GM12878 (cell line): ENCODE data around the gene HOXC9. TPM values are rescaled to one million over a fixed set of nuclear protein-coding genes. Genes with fewer than 3 reads are reported as not detected.

ENCODE experiments used
- ATAC-seq: fragments of 200-7000 bp; cut with Tn5 transposase; 3 replicates; pipeline ENCODE4 v1.9.1; 2020; ENCODE audit warnings: mild to moderate bottlenecking, moderate library complexity
- BruUV-seq: library from RNA; stranded (reverse); fragments of 400-500 nt; replicated peaks from 2 replicates; lab custom pipeline; 2021; lab: Mats Ljungman, UMichigan
- CTCF ChIA-PET: fragments of 300-600 bp; sonication (Branson Sonifier 250); formaldehyde crosslinking; extraction: SDS; loops from one replicate; lab custom pipeline; 2021; ENCODE audit warnings: inconsistent platforms; lab: Yijun Ruan, JAX
- POLR2A ChIA-PET: fragments of 350-600 bp; formaldehyde crosslinking; extraction: SDS; loops from one replicate; lab custom pipeline; 2021; ENCODE audit warnings: inconsistent platforms; lab: Charles Lee
- RAD21 ChIA-PET: fragments of 300-600 bp; sonication (Branson Sonifier 250); formaldehyde crosslinking; loops from one replicate; lab custom pipeline; 2023; ENCODE audit warnings: antibody characterized with exemption; ENCODE audit not compliant: unreplicated experiment; lab: Charles Lee
- SMC1A ChIA-PET: fragments of 300-600 bp; sonication (Branson Sonifier 250); formaldehyde crosslinking; loops from one replicate; lab custom pipeline; 2023; ENCODE audit not compliant: unreplicated experiment, uncharacterized antibody; lab: Charles Lee
- DNase-seq: peaks from one replicate; pipeline ENCODE4 v3.0.0-alpha.2; 2011; ENCODE audit warnings: low read depth, low spot score
- FAIRE-seq: peaks from 3 replicates; lab custom pipeline; 2011; peaks lifted over from hg19 to GRCh38; lab: Jason Lieb, UNC
- H2AFZ ChIP-seq: 2 replicates; pipeline ENCODE4 v1.6.0; 2011; ENCODE audit warnings: low read depth, low read length, control low read depth; ENCODE audit not compliant: control insufficient read depth
- H3K27ac ChIP-seq: 2 replicates; pipeline ENCODE4 v1.5.1; 2011; ENCODE audit warnings: control low read depth; ENCODE audit not compliant: control insufficient read depth, insufficient read depth
- H3K27me3 ChIP-seq, 2 experiments: replicated peaks in 1 of 2; 2 replicates each; pipeline versions ENCODE4 v1.6.0 to v1.6.1; 2011; ENCODE audit warnings: low read length in 1 of 2; ENCODE audit not compliant: control insufficient read depth in 2 of 2, insufficient read depth in 2 of 2
- H3K36me3 ChIP-seq, 2 experiments: 2 replicates each; pipeline ENCODE4 v1.5.1; 2011; ENCODE audit warnings: low read length in 1 of 2; ENCODE audit not compliant: control insufficient read depth in 2 of 2, insufficient read depth in 2 of 2
- H3K4me1 ChIP-seq: 2 replicates; pipeline ENCODE4 v1.6.1; 2011; ENCODE audit warnings: mild to moderate bottlenecking, low read length, moderate library complexity, mixed read lengths; ENCODE audit not compliant: control insufficient read depth, insufficient read depth
- H3K4me2 ChIP-seq: 2 replicates; pipeline ENCODE4 v1.6.0; 2011; ENCODE audit warnings: control low read depth; ENCODE audit not compliant: control insufficient read depth, insufficient read depth
- H3K4me3 ChIP-seq: fragments of 200-600 bp; sonication (generic); 2 replicates; pipeline ENCODE4 v1.5.1; 2016
- H3K79me2 ChIP-seq: 2 replicates; pipeline ENCODE4 v1.6.0; 2011; ENCODE audit warnings: low read length; ENCODE audit not compliant: control insufficient read depth, insufficient read depth
- H3K9ac ChIP-seq: 2 replicates; pipeline ENCODE4 v1.8.0; 2011; ENCODE audit warnings: low read length, control low read depth, mixed read lengths; ENCODE audit not compliant: control insufficient read depth, insufficient read depth
- H3K9me3 ChIP-seq: replicated peaks from 3 replicates; pipeline ENCODE4 v1.5.1; 2011; ENCODE audit warnings: mild to moderate bottlenecking, low read length; ENCODE audit not compliant: control insufficient read depth, insufficient read depth
- H4K20me1 ChIP-seq: 2 replicates; pipeline ENCODE4 v1.6.0; 2011; ENCODE audit not compliant: control insufficient read depth, insufficient read depth
- IKZF2 ChIP-seq, 2 experiments: fragments of 450-650 bp; IDR thresholded peaks; 2 replicates each; pipeline ENCODE4 v1.6.1; 2017; ENCODE audit warnings: mild to moderate bottlenecking in 2 of 2, moderate library complexity in 2 of 2
- MTA2 ChIP-seq: fragments of 450-650 bp; IDR thresholded peaks from 2 replicates; pipeline ENCODE4 v1.6.1; 2016; ENCODE audit warnings: low read depth, mild to moderate bottlenecking, moderate library complexity
- RFX5 ChIP-seq: IDR thresholded peaks from 2 replicates; pipeline ENCODE4 v1.6.1; 2011; ENCODE audit warnings: low read depth, low read length, improper control_type of control experiment
- SMC3 ChIP-seq: IDR thresholded peaks from 2 replicates; pipeline ENCODE4 v1.6.1; 2011; ENCODE audit warnings: low read length, improper control_type of control experiment, borderline replicate concordance
- WGBS: methylation state at CpG from one replicate; pipeline ENCODE4 v1.1.6; 2016; ENCODE audit warnings: low lambda C conversion rate; ENCODE audit not compliant: insufficient replicate concordance, insufficient coverage; ENCODE audit errors: missing lambda C conversion rate; 5-methylcytosine and 5-hydroxymethylcytosine counted together
- in situ Hi-C: fragments of 300-500 bp; cut with MboI; formaldehyde crosslinking; loops from 9 replicates; pipeline ENCODE4 v1.14.3; 2018; ENCODE audit warnings: mixed read lengths
- intact Hi-C: fragments of 100-400 bp; cut with micrococcal nuclease; formaldehyde crosslinking; loops from one replicate; pipeline ENCODE4 v1.14.2; 2022; ENCODE audit not compliant: unreplicated experiment
- polyA plus RNA-seq, 11 experiments: library from polyadenylated mRNA; depleted of rRNA in 4 of 11; unstranded in 6 of 11; stranded (reverse) in 5 of 11; fragments of >200 nt; fragmentation: Nextera tagmentation in 4 of 11; fragmentation: Illumina TruSeq in 1 of 11; extraction: Ambion mirVana in 4 of 11; extraction: Trizol in 1 of 11; gene quantifications; 1 replicate in 1 of 11; 2 replicates in 10 of 11; pipeline versions ENCODE4 v1.2.1 to v1.2.3, GENCODE V29; 2011 to 2016; ENCODE audit warnings: inconsistent platforms in 2 of 11, missing spikeins in 2 of 11, low read depth in 1 of 11
- total RNA-seq, 4 experiments: library from RNA; depleted of rRNA in 3 of 4; stranded (reverse); fragments of >200 nt in 3 of 4; fragmentation: Illumina TruSeq in 1 of 4; extraction: Trizol in 1 of 4; gene quantifications; 2 replicates each; pipeline versions ENCODE4 v1.2.1 to v1.2.3, GENCODE V29; 2013 to 2021
- TF ChIP-seq, protein P1 (sequence below): fragments of 450-650 bp; formaldehyde crosslinking; IDR thresholded peaks from 2 replicates; pipeline ENCODE4 v1.5.0; 2022; ENCODE audit warnings: mild to moderate bottlenecking, missing genetic modification characterization

The HOXC9 gene
- total and polyA plus RNA-seq, 10 of the 15 experiments (the other 5 are each of a cell fraction or from before 2014, with no cell fraction given): not detected

GRCh38 chr12:54005853-54006558 is 6.0 kb downstream of the HOXC9 start (continued):
- TF ChIP-seq, protein P1, sequence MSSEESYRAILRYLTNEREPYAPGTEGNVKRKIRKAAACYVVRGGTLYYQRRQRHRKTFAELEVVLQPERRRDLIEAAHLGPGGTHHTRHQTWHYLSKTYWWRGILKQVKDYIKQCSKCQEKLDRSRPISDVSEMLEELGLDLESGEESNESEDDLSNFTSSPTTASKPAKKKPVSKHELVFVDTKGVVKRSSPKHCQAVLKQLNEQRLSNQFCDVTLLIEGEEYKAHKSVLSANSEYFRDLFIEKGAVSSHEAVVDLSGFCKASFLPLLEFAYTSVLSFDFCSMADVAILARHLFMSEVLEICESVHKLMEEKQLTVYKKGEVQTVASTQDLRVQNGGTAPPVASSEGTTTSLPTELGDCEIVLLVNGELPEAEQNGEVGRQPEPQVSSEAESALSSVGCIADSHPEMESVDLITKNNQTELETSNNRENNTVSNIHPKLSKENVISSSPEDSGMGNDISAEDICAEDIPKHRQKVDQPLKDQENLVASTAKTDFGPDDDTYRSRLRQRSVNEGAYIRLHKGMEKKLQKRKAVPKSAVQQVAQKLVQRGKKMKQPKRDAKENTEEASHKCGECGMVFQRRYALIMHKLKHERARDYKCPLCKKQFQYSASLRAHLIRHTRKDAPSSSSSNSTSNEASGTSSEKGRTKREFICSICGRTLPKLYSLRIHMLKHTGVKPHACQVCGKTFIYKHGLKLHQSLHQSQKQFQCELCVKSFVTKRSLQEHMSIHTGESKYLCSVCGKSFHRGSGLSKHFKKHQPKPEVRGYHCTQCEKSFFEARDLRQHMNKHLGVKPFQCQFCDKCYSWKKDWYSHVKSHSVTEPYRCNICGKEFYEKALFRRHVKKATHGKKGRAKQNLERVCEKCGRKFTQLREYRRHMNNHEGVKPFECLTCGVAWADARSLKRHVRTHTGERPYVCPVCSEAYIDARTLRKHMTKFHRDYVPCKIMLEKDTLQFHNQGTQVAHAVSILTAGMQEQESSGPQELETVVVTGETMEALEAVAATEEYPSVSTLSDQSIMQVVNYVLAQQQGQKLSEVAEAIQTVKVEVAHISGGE (CRISPR knock-in tag): no peak
- no peak for TF ChIP-seq RFX5

- intact Hi-C loops: loop anchor here (1.0 to 10.0 kb wide), 6 partner anchors 15 to 368 kb away; no protein-coding TSS in a partner anchor
- RAD21 ChIA-PET: interaction anchor here (0.6 to 4.5 kb wide), 15 partner anchors 11 to 619 kb away, joined by 3 to 38 read pairs (median 12); partner anchors contain the start of genes HOXC5, HOXC6 and SMUG1
- POLR2A ChIA-PET: interaction anchor here (1.6 to 2.4 kb wide), 2 partner anchors 11 to 18 kb away, joined by 3 to 9 read pairs; no protein-coding TSS in a partner anchor
Observed at GRCh38 chr12:54006559-54007220, 6.7 kb downstream of the HOXC9 start.

More at GRCh38 chr12:54006559-54007220, 6.7 kb downstream of the HOXC9 start:
- DNase-seq: no peak
- TF ChIP-seq IKZF2 (IDR thresholded peaks at IDR 0.05) (0 out of 4 replicates have a peak, but pooled peaks of 1 of the 2 experiments have one; percentile 13), MTA2 (0 out of 2 replicates have a peak, but pooled peaks have one; percentile 26), SMC3 (no peak)
- H3K79me2 ChIP-seq: no peaks in the 10 kb centered on the region
- H3K4me3 ChIP-seq: no peak overlapping the region
- H2AFZ ChIP-seq: no peak overlapping the region
- H4K20me1 ChIP-seq: no peaks in the 10 kb centered on the region
- H3K27me3 ChIP-seq: peaks cover 32 to 35% of the 10 kb centered on the region in 2 experiments
- H3K9me3 ChIP-seq: no peaks in the 10 kb centered on the region
- no TSS peak for BruUV-seq
- SMC1A ChIA-PET: interaction anchor here (0.6 to 3.4 kb wide), 14 partner anchors 11 to 210 kb away, joined by 3 to 37 read pairs (median 6); partner anchors contain the start of genes HOXC4, HOXC5 and SMUG1
- H3K4me2 ChIP-seq: peak overlapping the region; percentile 94
- CTCF ChIA-PET: interaction anchor here (0.6 to 6.1 kb wide), 18 partner anchors 9 to 607 kb away, joined by 3 to 105 read pairs (median 15); partner anchors contain the start of genes HOXC10, HOXC5, HOXC6 and SMUG1
- WGBS: 10% methylated on average over 22 of the region's 22 CpGs
- peak; percentile 22 for ATAC-seq
- H3K9ac ChIP-seq: no peak overlapping the region
- in situ Hi-C loops: no loop called here
- H3K27ac ChIP-seq: no peak overlapping the region
- peaks cover 6% of the 10 kb centered on the region for H3K4me1 ChIP-seq
- no peak for FAIRE-seq
- H3K36me3 ChIP-seq: no peaks in the 10 kb centered on the region
